ENCODE measurements around the gene ITGB3BP.

The ITGB3BP gene

GRCh38 chr1:63548877-63549276 lies 25.9 kb upstream of the ITGB3BP start:
- H3K4me2 ChIP-seq, result no peak overlapping the region
- H3K9ac ChIP-seq, result no peak overlapping the region
- no peaks in the 10 kb centered on the region for H3K27me3 ChIP-seq
- no peaks in the 10 kb centered on the region for H4K20me1 ChIP-seq
- H3K4me1 ChIP-seq, result no peaks in the 10 kb centered on the region
- peaks cover 0 to 29% (median 4%) of the 10 kb centered on the region in 11 experiments; a peak in 6 of 22 replicates for H3K36me3 ChIP-seq
- H3K4me3 ChIP-seq, result no peak overlapping the region
- H3K9me3 ChIP-seq (replicated peaks in 1 of 11), result no peaks in the 10 kb centered on the region
- no peak overlapping the region for H3K27ac ChIP-seq
- no peak for TF ChIP-seq Cebpa-rat (IDR thresholded peaks at IDR 0.05)

- no peak for TF ChIP-seq Cebpa-rat (IDR thresholded peaks at IDR 0.05)
Measured at GRCh38 chr1:63548303-63548702, 25.3 kb upstream of the ITGB3BP start.

GRCh38 chr1:63547621-63548294 lies 24.7 kb upstream of the ITGB3BP start:
- Histone ChIP-seq H4K20me1 (no peaks in the 10 kb centered on the region), H3K9ac (no peak overlapping the region), H3K9me3 (replicated peaks in 1 of 11) (no peaks in the 10 kb centered on the region), H3K27ac (no peak overlapping the region), H3K36me3 (peaks cover 0 to 25% (median 4%) of the 10 kb centered on the region in 11 experiments; a peak in 6 of 22 replicates), H3K27me3 (no peaks in the 10 kb centered on the region), H3K4me2 (no peak overlapping the region), H3K4me3 (no peak overlapping the region), H3K4me1 (no peaks in the 10 kb centered on the region)
- no peak for TF ChIP-seq Cebpa-rat (IDR thresholded peaks at IDR 0.05)

More at GRCh38 chr1:63548303-63548702, 25.3 kb upstream of the ITGB3BP start:
- Histone ChIP-seq H3K36me3 (peaks cover 0 to 25% (median 4%) of the 10 kb centered on the region in 11 experiments; a peak in 6 of 22 replicates), H3K9ac (no peak overlapping the region), H3K4me3 (no peak overlapping the region), H3K4me2 (no peak overlapping the region), H4K20me1 (no peaks in the 10 kb centered on the region), H3K4me1 (no peaks in the 10 kb centered on the region), H3K27ac (no peak overlapping the region), H3K9me3 (replicated peaks in 1 of 11) (no peaks in the 10 kb centered on the region), H3K27me3 (no peaks in the 10 kb centered on the region)

- H3K4me3 ChIP-seq, result no peak overlapping the region
- H3K27me3 ChIP-seq, result no peaks in the 10 kb centered on the region
- peaks cover 0 to 21% (median 4%) of the 10 kb centered on the region in 11 experiments; a peak in 6 of 22 replicates for H3K36me3 ChIP-seq
- no peaks in the 10 kb centered on the region for H4K20me1 ChIP-seq
- no peaks in the 10 kb centered on the region for H3K4me1 ChIP-seq
- H3K4me2 ChIP-seq, result no peak overlapping the region
- H3K9me3 ChIP-seq (replicated peaks in 1 of 11), result no peaks in the 10 kb centered on the region
- no peak for TF ChIP-seq Cebpa-rat (IDR thresholded peaks at IDR 0.05)
- no peak overlapping the region for H3K9ac ChIP-seq
- no peak overlapping the region for H3K27ac ChIP-seq
Measured at GRCh38 chr1:63545780-63546179, 22.8 kb upstream of the ITGB3BP start.

GRCh38 chr1:63537940-63538339 lies 14.9 kb upstream of the ITGB3BP start:
- Histone ChIP-seq H4K20me1 (no peaks in the 10 kb centered on the region), H3K4me1 (no peaks in the 10 kb centered on the region), H3K9ac (no peak overlapping the region), H3K4me2 (no peak overlapping the region), H3K9me3 (replicated peaks in 1 of 11) (no peaks in the 10 kb centered on the region), H3K36me3 (peaks cover 0 to 33% (median 10%) of the 10 kb centered on the region in 11 experiments; a peak in 12 of 22 replicates), H3K27ac (no peak overlapping the region), H3K27me3 (no peaks in the 10 kb centered on the region), H3K4me3 (no peak overlapping the region)
- no peak for TF ChIP-seq Cebpa-rat (IDR thresholded peaks at IDR 0.05)

- H3K27me3 ChIP-seq, result no peaks in the 10 kb centered on the region
- H3K9me3 ChIP-seq (replicated peaks in 1 of 11), result no peaks in the 10 kb centered on the region
- no peak overlapping the region for H3K27ac ChIP-seq
- no peaks in the 10 kb centered on the region for H4K20me1 ChIP-seq
- TF ChIP-seq Cebpa-rat (IDR thresholded peaks at IDR 0.05), result no peak
- H3K36me3 ChIP-seq, result peaks cover 0 to 41% (median 16%) of the 10 kb centered on the region in 11 experiments; a peak in 12 of 22 replicates
- no peak overlapping the region for H3K4me2 ChIP-seq
- no peaks in the 10 kb centered on the region for H3K4me1 ChIP-seq
- H3K4me3 ChIP-seq, result no peak overlapping the region
- H3K9ac ChIP-seq, result no peak overlapping the region
Measured at GRCh38 chr1:63537006-63537405, 14.0 kb upstream of the ITGB3BP start.

- Histone ChIP-seq H3K4me2 (no peak overlapping the region), H3K27ac (no peak overlapping the region), H3K9me3 (replicated peaks in 1 of 11) (no peaks in the 10 kb centered on the region), H3K4me1 (no peaks in the 10 kb centered on the region), H4K20me1 (no peaks in the 10 kb centered on the region), H3K27me3 (no peaks in the 10 kb centered on the region), H3K9ac (no peak overlapping the region), H3K4me3 (no peak overlapping the region), H3K36me3 (peaks cover 0 to 41% (median 16%) of the 10 kb centered on the region in 11 experiments; a peak in 12 of 22 replicates)
- no peak for TF ChIP-seq Cebpa-rat (IDR thresholded peaks at IDR 0.05)
Measured at GRCh38 chr1:63534406-63534805, 11.4 kb upstream of the ITGB3BP start.

GRCh38 chr1:63533931-63534330 lies 10.9 kb upstream of the ITGB3BP start:
- Histone ChIP-seq H3K9ac (no peak overlapping the region), H3K27ac (no peak overlapping the region), H3K36me3 (peaks cover 0 to 46% (median 17%) of the 10 kb centered on the region in 11 experiments; a peak in 12 of 22 replicates), H3K4me1 (no peaks in the 10 kb centered on the region), H3K27me3 (no peaks in the 10 kb centered on the region), H3K9me3 (replicated peaks in 1 of 11) (no peaks in the 10 kb centered on the region), H3K4me2 (no peak overlapping the region), H4K20me1 (no peaks in the 10 kb centered on the region), H3K4me3 (no peak overlapping the region)
- no peak for TF ChIP-seq Cebpa-rat (IDR thresholded peaks at IDR 0.05)

- H3K36me3 ChIP-seq, result peaks cover 0 to 55% (median 17%) of the 10 kb centered on the region in 11 experiments; a peak in 13 of 22 replicates
- no peak overlapping the region for H3K4me3 ChIP-seq
- no peak overlapping the region for H3K4me2 ChIP-seq
- no peak for TF ChIP-seq Cebpa-rat (IDR thresholded peaks at IDR 0.05)
- no peaks in the 10 kb centered on the region for H4K20me1 ChIP-seq
- no peak overlapping the region for H3K27ac ChIP-seq
- H3K27me3 ChIP-seq, result no peaks in the 10 kb centered on the region
- H3K9me3 ChIP-seq (replicated peaks in 1 of 11), result no peaks in the 10 kb centered on the region
- no peaks in the 10 kb centered on the region for H3K4me1 ChIP-seq
- H3K9ac ChIP-seq, result no peak overlapping the region
Measured at GRCh38 chr1:63532727-63533126, 9.7 kb upstream of the ITGB3BP start.

GRCh38 chr1:63524201-63524600 lies 1.2 kb upstream of the ITGB3BP start:
- peak overlapping the region in 10 of 11 experiments; percentile 86 to 99 (median 94); a peak in 21 of 22 replicates for H3K27ac ChIP-seq
- no peak for TF ChIP-seq Cebpa-rat (IDR thresholded peaks at IDR 0.05)

More at GRCh38 chr1:63524201-63524600, 1.2 kb upstream of the ITGB3BP start:
- Histone ChIP-seq H3K9me3 (replicated peaks in 1 of 11) (no peaks in the 10 kb centered on the region), H3K9ac (peak overlapping the region; percentile 81 to 97 (median 90)), H3K27me3 (no peaks in the 10 kb centered on the region), H3K4me1 (peaks cover 18 to 27% (median 25%) of the 10 kb centered on the region in 10 experiments), H4K20me1 (no peaks in the 10 kb centered on the region), H3K4me3 (peak overlapping the region; percentile 72 to 87 (median 77)), H3K36me3 (peaks cover 0 to 32% (median 4%) of the 10 kb centered on the region in 11 experiments; a peak in 10 of 22 replicates), H3K4me2 (peak overlapping the region; percentile 67 to 93 (median 88))
